PC-3 (cell line): ENCODE data around the gene SLC37A4.

Source experiments
- CTCF ChIP-seq: fragments of 300-600 bp; sonication (generic); conservative IDR thresholded peaks from 2 replicates; pipeline ENCODE4 v1.5.1; 2017; ENCODE audit warnings: antibody characterized with exemption, low read depth, mild to moderate bottlenecking, low read length
- EZH2 ChIP-seq: fragments of 300-600 bp; sonication (generic); IDR thresholded peaks from one replicate; pipeline ENCODE4 v1.6.1; 2017; ENCODE audit warnings: antibody characterized with exemption, mild to moderate bottlenecking, low read length; ENCODE audit not compliant: unreplicated experiment
- EZH2phosphoT487 ChIP-seq: fragments of 300-600 bp; sonication (generic); IDR thresholded peaks from 2 replicates; pipeline ENCODE4 v1.6.1; 2018; ENCODE audit warnings: mild to moderate bottlenecking, antibody characterized with exemption, low read length, borderline replicate concordance

- no peak for TF ChIP-seq CTCF
- TF ChIP-seq EZH2phosphoT487 = no peak
- TF ChIP-seq EZH2 = no peak
These were observed 9.0 kb downstream of the SLC37A4 start for GRCh38 chr11:119021631-119022030.
